Prostate gland (tissue), 2 donors: ENCODE measurements around the gene NEDD9.

Experiments used
- CTCF ChIP-seq, 4 experiments: fragments of 200-600 bp in 2 of 4; fragments of 450-650 bp in 2 of 4; sonication (generic) in 2 of 4; IDR thresholded peaks; 1 replicate in 3 of 4; 2 replicates in 1 of 4; pipeline ENCODE4 v1.5.1; 2016 to 2019; ENCODE audit warnings: antibody characterized with exemption in 4 of 4, mild to moderate bottlenecking in 2 of 4, moderate library complexity in 2 of 4
- POLR2AphosphoS5 ChIP-seq: sonication (generic); formaldehyde crosslinking; IDR thresholded peaks from one replicate; pipeline ENCODE4 v1.6.1; 2017; ENCODE audit warnings: antibody characterized with exemption

GRCh38 chr6:11224252-11224965 is 8.1 kb downstream of the NEDD9 start:
- no peak for TF ChIP-seq POLR2AphosphoS5
- TF ChIP-seq CTCF (IDR thresholded peaks at IDR 0.05): no peak
